PC-9 (cell line): Measurements from ENCODE around the gene RGS11.

ENCODE experiments used
- EZH2 ChIP-seq: fragments of 200-600 bp; sonication (generic); IDR thresholded peaks from 2 replicates; pipeline ENCODE4 v1.8.0; 2017; ENCODE audit warnings: antibody characterized with exemption, low read depth
- TF ChIP-seq, protein P1 (sequence below): fragments of 200-600 bp; sonication (generic); conservative IDR thresholded peaks from 2 replicates; pipeline ENCODE4 v1.6.1; 2017; ENCODE audit warnings: mixed run types, antibody characterized with exemption, mild to moderate bottlenecking, moderate library complexity

GRCh38 chr16:273547-274421 is 2.0 kb downstream of the RGS11 start:
- TF ChIP-seq, protein P1, sequence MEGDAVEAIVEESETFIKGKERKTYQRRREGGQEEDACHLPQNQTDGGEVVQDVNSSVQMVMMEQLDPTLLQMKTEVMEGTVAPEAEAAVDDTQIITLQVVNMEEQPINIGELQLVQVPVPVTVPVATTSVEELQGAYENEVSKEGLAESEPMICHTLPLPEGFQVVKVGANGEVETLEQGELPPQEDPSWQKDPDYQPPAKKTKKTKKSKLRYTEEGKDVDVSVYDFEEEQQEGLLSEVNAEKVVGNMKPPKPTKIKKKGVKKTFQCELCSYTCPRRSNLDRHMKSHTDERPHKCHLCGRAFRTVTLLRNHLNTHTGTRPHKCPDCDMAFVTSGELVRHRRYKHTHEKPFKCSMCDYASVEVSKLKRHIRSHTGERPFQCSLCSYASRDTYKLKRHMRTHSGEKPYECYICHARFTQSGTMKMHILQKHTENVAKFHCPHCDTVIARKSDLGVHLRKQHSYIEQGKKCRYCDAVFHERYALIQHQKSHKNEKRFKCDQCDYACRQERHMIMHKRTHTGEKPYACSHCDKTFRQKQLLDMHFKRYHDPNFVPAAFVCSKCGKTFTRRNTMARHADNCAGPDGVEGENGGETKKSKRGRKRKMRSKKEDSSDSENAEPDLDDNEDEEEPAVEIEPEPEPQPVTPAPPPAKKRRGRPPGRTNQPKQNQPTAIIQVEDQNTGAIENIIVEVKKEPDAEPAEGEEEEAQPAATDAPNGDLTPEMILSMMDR = no peak
- no peak for TF ChIP-seq EZH2
